ENCODE results near the gene CMPK1.

Gene CMPK1

DNA sequence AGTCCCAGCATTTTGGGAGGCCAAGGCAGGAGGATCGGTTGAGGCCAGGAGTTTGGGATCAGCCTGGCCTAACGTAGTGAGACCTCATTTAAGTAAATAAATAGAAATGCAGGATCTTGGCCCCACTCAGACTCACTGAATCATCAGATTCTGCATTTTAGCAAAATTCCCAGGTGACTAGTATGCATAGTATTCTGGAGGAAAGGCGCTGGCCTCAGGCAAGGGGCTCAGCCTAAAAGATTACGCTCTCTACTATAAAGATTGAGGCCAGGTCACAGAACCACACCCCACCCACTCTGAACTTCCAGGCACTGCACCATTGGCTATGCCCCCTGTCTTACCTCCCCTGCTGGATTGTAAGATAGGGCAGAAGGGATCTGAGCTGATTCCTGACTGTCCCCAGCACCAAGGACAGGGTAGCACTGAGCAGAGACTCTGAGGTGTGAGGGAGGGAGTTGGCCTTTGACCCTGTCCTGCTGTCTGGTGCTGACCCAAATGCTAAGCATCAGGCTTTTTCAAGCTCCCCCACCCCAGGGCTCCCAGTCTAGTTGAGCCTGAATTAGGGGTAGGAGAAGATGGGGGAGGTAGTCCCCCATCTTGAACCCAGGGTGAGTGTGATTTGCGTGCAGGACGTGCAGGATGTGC is 85.2 kb downstream of the CMPK1 start:
- H3K4me3 ChIP-seq (ENCODE audit: low read depth, low read length) = no peak overlapping the region

- no peak overlapping the region for H3K4me3 ChIP-seq (ENCODE audit: low read depth, low read length)
Measured at GRCh38 chr1:47420547-47420946, 87.0 kb downstream of the CMPK1 start.

DNA sequence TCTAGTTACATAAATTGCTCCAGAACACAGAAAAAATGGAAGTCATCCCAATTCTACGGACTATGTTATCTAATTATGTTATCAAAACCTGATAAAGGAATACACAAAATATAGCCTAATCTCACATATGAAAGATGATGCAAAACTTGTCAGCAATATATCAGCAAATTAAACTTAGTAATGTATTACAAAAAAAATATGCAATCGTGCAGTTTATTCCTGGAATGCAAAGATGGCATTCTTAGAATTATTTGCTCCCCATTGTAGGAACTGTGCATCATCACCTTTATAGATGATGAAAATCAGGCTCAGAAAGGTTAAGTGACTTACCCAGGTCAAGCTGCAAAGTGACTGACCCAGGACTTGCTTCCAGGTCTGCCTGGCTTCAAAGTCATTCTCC is 90.3 kb downstream of the CMPK1 start:
- H3K4me3 ChIP-seq (ENCODE audit: low read depth, low read length) = no peak overlapping the region

- H3K4me3 ChIP-seq (ENCODE audit: low read depth, low read length) = no peak overlapping the region
Measured at GRCh38 chr1:47424336-47424982, 90.9 kb downstream of the CMPK1 start.

Measured in iPS-11a (cell line).